ENCODE results near the gene BAZ2A. TPM values are rescaled to one million over a fixed set of nuclear protein-coding genes. Genes with fewer than 3 reads are reported as not detected.

Gene BAZ2A
- total RNA-seq, 2 experiments from 2014 or later, result 40.6 to 139 TPM

- POLR2A ChIA-PET, result interaction anchor here (0.6 to 1.0 kb wide), 3 partner anchors 10 to 816 kb away, joined by 3 to 4 read pairs (median 3); no protein-coding TSS in a partner anchor
Measured at GRCh38 chr12:56600753-56601152, 29.4 kb downstream of the BAZ2A start.

GRCh38 chr12:56599797-56600196 is 30.3 kb downstream of the BAZ2A start:
- no peak overlapping the region for H2AFZ ChIP-seq (ENCODE audit: low read length)
- H3K9me3 ChIP-seq (ENCODE audit: low read length), result no peaks in the 10 kb centered on the region
- H3K4me3 ChIP-seq (ENCODE audit: low read depth, low read length, poor library complexity, severe bottlenecking), result no peak overlapping the region
- no peaks in the 10 kb centered on the region for H3K9me2 ChIP-seq (ENCODE audit: insufficient read depth, low read length)
- H3K36me3 ChIP-seq (ENCODE audit: insufficient read depth, low read length), result peaks cover 87% of the 10 kb centered on the region
- peaks cover 4% of the 10 kb centered on the region for H3K4me1 ChIP-seq (ENCODE audit: insufficient read depth, low read length, poor library complexity, severe bottlenecking)
- H3K27ac ChIP-seq (ENCODE audit: low read depth, low read length, poor library complexity, severe bottlenecking), result no peak overlapping the region
- intact Hi-C loops (cut with micrococcal nuclease; ENCODE audit: unreplicated experiment), result no loop called here
- POLR2A ChIA-PET, result interaction anchor here (0.5 to 1.0 kb wide), 2 partner anchors 22 to 814 kb away, joined by 3 to 5 read pairs; no protein-coding TSS in a partner anchor
- TF ChIP-seq, protein P1, sequence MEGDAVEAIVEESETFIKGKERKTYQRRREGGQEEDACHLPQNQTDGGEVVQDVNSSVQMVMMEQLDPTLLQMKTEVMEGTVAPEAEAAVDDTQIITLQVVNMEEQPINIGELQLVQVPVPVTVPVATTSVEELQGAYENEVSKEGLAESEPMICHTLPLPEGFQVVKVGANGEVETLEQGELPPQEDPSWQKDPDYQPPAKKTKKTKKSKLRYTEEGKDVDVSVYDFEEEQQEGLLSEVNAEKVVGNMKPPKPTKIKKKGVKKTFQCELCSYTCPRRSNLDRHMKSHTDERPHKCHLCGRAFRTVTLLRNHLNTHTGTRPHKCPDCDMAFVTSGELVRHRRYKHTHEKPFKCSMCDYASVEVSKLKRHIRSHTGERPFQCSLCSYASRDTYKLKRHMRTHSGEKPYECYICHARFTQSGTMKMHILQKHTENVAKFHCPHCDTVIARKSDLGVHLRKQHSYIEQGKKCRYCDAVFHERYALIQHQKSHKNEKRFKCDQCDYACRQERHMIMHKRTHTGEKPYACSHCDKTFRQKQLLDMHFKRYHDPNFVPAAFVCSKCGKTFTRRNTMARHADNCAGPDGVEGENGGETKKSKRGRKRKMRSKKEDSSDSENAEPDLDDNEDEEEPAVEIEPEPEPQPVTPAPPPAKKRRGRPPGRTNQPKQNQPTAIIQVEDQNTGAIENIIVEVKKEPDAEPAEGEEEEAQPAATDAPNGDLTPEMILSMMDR (conservative IDR thresholded peaks at IDR 0.05; ENCODE audit: low read length), result no peak
- no peak for TF ChIP-seq EZH2phosphoT487 (IDR thresholded peaks at IDR 0.05; ENCODE audit: borderline replicate concordance, low read depth, low read length)
- CTCF ChIA-PET (ENCODE audit: unreplicated experiment), result interaction anchor here (1.2 kb wide), 1 partner anchor 37 kb away, joined by 5 read pairs; no protein-coding TSS in a partner anchor
- H4K20me1 ChIP-seq (ENCODE audit: insufficient read depth, low read length), result no peaks in the 10 kb centered on the region
- no TSS peak for BruUV-seq (replicated peaks)
- H3K4me2 ChIP-seq (ENCODE audit: low read length), result no peak overlapping the region
- DNase-seq (ENCODE audit: low spot score), result no peak
- no peaks in the 10 kb centered on the region for H3K79me2 ChIP-seq (ENCODE audit: insufficient read depth, low read depth, low read length)

More at GRCh38 chr12:56600753-56601152, 29.4 kb downstream of the BAZ2A start:
- no peak overlapping the region for H3K27ac ChIP-seq (ENCODE audit: low read depth, low read length, poor library complexity, severe bottlenecking)
- H3K9me2 ChIP-seq (ENCODE audit: insufficient read depth, low read length), result no peaks in the 10 kb centered on the region
- H3K79me2 ChIP-seq (ENCODE audit: insufficient read depth, low read depth, low read length), result no peaks in the 10 kb centered on the region
- no peaks in the 10 kb centered on the region for H4K20me1 ChIP-seq (ENCODE audit: insufficient read depth, low read length)
- no peaks in the 10 kb centered on the region for H3K9me3 ChIP-seq (ENCODE audit: low read length)
- CTCF ChIA-PET (ENCODE audit: unreplicated experiment), result interaction anchor here (1.2 kb wide), 1 partner anchor 36 kb away, joined by 5 read pairs; no protein-coding TSS in a partner anchor
- H3K4me1 ChIP-seq (ENCODE audit: insufficient read depth, low read length, poor library complexity, severe bottlenecking), result peaks cover 4% of the 10 kb centered on the region
- no peak overlapping the region for H3K4me3 ChIP-seq (ENCODE audit: low read depth, low read length, poor library complexity, severe bottlenecking)
- no TSS peak for BruUV-seq (replicated peaks)
- H3K4me2 ChIP-seq (ENCODE audit: low read length), result no peak overlapping the region
- H2AFZ ChIP-seq (ENCODE audit: low read length), result no peak overlapping the region
- DNase-seq (ENCODE audit: low spot score), result no peak
- peaks cover 91% of the 10 kb centered on the region for H3K36me3 ChIP-seq (ENCODE audit: insufficient read depth, low read length)
- TF ChIP-seq, protein P1 (conservative IDR thresholded peaks at IDR 0.05; ENCODE audit: low read length), result no peak
- TF ChIP-seq EZH2phosphoT487 (IDR thresholded peaks at IDR 0.05; ENCODE audit: borderline replicate concordance, low read depth, low read length), result no peak
- intact Hi-C loops (cut with micrococcal nuclease; ENCODE audit: unreplicated experiment), result loop anchor here (1.0 kb wide), 1 partner anchor 36 kb away; no protein-coding TSS in a partner anchor

DNA sequence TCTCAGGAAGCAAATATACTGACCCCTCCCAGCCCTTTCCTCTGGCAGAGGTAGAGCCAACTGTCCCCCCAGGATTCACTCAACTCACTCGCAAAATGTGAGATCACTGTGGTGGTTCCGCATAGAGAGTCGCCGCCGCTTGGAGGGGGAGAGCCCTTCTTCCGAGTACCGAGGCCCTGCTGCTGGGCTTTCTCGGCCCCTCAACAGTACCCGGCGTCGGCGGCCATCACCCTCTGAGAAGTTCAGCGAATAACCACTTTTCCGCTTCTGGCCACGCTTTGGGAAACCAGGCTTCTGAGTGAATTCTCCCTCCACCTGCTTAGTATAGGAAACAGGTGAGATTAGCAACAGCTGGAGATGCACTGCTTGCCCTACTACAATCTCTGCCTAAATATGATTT is 31.1 kb downstream of the BAZ2A start:
- no peak for DNase-seq (ENCODE audit: low spot score)
- no peaks in the 10 kb centered on the region for H4K20me1 ChIP-seq (ENCODE audit: insufficient read depth, low read length)
- intact Hi-C loops (cut with micrococcal nuclease; ENCODE audit: unreplicated experiment), result no loop called here
- H3K9me3 ChIP-seq (ENCODE audit: low read length), result no peaks in the 10 kb centered on the region
- H3K9me2 ChIP-seq (ENCODE audit: insufficient read depth, low read length), result no peaks in the 10 kb centered on the region
- TF ChIP-seq, protein P1 (conservative IDR thresholded peaks at IDR 0.05; ENCODE audit: low read length), result no peak
- TF ChIP-seq EZH2phosphoT487 (IDR thresholded peaks at IDR 0.05; ENCODE audit: borderline replicate concordance, low read depth, low read length), result no peak
- H3K4me3 ChIP-seq (ENCODE audit: low read depth, low read length, poor library complexity, severe bottlenecking), result no peak overlapping the region
- peaks cover 4% of the 10 kb centered on the region for H3K4me1 ChIP-seq (ENCODE audit: insufficient read depth, low read length, poor library complexity, severe bottlenecking)
- H2AFZ ChIP-seq (ENCODE audit: low read length), result no peak overlapping the region
- no TSS peak for BruUV-seq (replicated peaks)
- H3K79me2 ChIP-seq (ENCODE audit: insufficient read depth, low read depth, low read length), result no peaks in the 10 kb centered on the region
- POLR2A ChIA-PET, result interaction anchor here (1.0 kb wide), 1 partner anchor 22 kb away, joined by 3 read pairs; no protein-coding TSS in a partner anchor
- H3K27ac ChIP-seq (ENCODE audit: low read depth, low read length, poor library complexity, severe bottlenecking), result no peak overlapping the region
- CTCF ChIA-PET (ENCODE audit: unreplicated experiment), result no interaction called here
- H3K36me3 ChIP-seq (ENCODE audit: insufficient read depth, low read length), result peaks cover 80% of the 10 kb centered on the region
- no peak overlapping the region for H3K4me2 ChIP-seq (ENCODE audit: low read length)
